ENCODE data around the gene PLBD1.

DNA sequence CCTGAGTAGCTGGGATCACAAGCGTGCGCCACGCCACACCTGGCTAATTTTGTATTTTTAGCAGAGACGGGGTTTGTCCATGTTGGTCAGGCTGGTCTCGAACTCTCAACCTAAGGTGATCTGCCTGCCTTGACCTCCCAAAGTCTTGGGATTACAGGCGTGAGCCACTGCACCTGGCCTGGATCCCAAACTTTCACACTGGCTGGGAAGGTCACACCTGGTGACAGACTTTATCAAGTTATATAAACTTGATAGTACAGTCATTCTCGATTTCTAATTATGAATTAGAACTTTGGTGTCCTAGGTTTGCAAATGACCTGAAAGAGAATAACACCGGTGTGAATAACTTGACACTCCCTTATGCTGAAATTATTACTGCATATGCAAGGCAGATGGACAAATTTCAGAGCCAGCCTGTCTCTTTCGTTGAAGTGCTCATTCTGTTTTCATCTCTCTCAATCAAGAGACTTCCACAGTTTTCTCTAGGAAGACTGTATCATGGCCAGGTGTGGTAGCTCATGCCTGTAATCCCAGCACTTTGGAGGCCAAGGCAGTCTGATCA, 5.9 kb downstream of the PLBD1 start:
- TF ChIP-seq, protein P1, sequence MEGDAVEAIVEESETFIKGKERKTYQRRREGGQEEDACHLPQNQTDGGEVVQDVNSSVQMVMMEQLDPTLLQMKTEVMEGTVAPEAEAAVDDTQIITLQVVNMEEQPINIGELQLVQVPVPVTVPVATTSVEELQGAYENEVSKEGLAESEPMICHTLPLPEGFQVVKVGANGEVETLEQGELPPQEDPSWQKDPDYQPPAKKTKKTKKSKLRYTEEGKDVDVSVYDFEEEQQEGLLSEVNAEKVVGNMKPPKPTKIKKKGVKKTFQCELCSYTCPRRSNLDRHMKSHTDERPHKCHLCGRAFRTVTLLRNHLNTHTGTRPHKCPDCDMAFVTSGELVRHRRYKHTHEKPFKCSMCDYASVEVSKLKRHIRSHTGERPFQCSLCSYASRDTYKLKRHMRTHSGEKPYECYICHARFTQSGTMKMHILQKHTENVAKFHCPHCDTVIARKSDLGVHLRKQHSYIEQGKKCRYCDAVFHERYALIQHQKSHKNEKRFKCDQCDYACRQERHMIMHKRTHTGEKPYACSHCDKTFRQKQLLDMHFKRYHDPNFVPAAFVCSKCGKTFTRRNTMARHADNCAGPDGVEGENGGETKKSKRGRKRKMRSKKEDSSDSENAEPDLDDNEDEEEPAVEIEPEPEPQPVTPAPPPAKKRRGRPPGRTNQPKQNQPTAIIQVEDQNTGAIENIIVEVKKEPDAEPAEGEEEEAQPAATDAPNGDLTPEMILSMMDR (IDR thresholded peaks at IDR 0.05): no peak
- TF ChIP-seq POLR2A (IDR thresholded peaks at IDR 0.05) (no peak), POLR2AphosphoS5 (IDR thresholded peaks at IDR 0.05) (no peak), EP300 (IDR thresholded peaks at IDR 0.05; ENCODE audit: low read depth) (no peak)

All from transverse colon (tissue), 4 donors.